HG03432 (cell line): ENCODE results near the gene RUFY1.
"Not testable (repeated sequence)": the region's sequence is repeated elsewhere in the genome, so short reads cannot be mapped to it uniquely, and the experiment has no call there.

Experiments
- ATAC-seq: cut with Tn5 transposase; IDR thresholded peaks from one replicate; pipeline ENCODE4 v1.9.1; 2021; ENCODE audit warnings: mild to moderate bottlenecking, moderate library complexity; ENCODE audit not compliant: unreplicated experiment

RUFY1 gene

DNA sequence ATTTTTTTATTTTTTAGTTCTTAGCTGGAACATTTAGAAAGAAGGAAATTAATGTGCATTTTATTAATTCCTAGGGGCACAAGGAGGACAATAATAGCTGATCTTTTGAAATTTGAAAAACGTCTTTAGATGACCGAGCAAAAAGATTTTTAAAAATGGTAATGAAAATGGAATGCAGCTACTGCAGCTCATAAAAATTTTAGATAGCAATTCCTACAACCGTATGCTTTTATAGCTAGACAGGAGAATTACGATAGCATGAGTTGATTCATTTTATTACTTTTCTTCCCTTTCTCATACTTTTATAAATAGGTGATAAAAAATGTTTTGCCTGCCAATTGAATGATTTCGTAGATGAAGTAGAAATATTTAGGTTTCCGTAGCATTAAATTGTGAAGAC lies 13.7 kb upstream of the RUFY1 start:
- ATAC-seq, result no peak

DNA sequence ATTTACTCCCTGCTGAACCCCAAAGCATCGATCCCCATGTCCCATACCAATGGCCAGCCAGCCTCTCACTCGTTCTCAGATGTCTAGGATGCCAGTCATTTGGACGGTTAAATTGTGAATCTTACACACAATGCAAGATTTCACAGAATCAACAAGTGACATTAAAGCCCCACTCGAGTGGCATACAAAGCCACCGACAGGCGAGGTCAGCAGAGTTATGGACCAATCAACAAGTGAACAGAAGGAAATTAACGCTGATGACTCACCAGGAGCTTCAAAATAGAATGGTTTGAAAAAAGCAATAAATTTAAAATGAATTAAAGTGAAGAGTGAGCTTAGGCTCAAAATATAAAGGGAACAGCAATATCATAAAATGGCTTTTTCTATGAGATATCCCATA lies 8.2 kb upstream of the RUFY1 start:
- ATAC-seq, result no peak

DNA sequence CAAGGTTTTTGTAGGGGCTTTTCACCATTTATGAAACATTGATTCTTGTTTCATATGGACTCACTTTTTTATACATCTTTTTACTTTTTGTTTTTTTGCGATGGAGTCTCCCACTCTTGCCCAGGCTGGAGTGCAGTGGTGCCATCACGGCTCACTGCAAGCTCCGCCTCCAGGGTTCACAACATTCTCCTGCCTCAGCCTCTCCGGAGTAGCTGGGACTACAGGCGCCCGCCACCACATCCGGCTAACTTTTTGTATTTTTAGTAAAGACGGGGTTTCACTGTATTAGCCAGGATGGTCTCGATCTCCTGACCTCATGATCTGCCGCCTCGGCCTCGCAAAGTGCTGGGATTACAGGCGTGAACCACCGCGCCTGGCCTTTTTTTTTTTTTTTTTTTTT lies 7.1 kb upstream of the RUFY1 start:
- ATAC-seq, result not testable (repeated sequence)

DNA sequence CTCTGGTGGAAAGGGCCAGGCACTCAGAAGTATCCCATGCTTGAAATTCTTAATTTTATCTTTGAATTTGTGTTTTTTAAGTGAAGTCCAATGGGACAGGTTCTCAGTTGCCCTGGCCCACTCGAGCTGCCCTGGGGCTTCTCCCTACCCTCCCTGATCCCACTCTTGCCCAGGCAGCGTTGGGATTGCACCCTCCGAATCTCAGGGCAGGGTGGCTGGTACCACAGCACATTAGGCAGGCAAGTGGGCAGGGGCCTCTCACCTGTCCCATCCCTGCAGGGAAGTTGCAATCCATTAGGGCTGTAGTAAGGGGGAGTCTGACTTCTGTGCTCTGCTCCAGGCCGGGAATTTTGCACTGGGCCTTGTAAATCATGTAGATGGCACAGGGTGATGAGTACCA lies 2.7 kb downstream of the RUFY1 start:
- ATAC-seq, result no peak

DNA sequence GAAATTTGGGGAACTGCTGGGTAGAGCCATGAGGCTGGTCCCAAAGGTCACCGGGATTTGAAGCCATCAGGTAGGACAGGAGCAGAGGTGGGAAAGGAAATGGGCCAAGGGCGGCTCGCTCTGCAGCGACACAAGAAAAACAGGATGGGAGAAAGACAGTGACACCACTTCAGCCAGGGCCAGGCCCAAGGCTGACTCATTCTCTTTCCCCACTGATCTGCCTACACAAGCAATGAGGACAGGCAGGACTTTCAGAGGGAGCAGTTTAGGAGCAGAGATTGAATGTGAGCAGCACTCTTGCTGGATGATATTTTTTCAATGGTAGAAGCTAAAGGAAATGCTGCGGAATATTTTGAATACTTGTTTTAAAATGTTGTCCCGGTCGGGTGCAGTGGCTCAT lies 3.5 kb downstream of the RUFY1 start:
- no peak for ATAC-seq

DNA sequence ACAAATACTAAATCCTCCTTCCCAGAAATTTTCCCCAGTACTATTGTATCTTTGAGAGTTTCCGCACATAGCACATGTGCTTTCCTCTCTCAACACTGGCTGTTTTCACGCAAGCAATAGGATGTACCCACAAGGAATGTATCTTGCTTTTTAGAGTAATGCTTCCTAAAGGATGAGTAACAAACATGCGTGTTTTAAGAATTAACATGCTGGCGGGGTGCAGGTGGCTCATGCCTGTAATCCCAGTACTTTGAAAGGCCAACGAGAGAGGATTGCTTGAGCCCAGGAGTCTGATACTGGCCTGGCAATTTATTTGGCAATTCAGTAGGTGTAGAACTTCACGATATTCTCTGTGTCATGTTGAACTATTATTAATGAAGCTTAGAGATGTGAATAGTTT lies 4.6 kb downstream of the RUFY1 start:
- no peak for ATAC-seq

DNA sequence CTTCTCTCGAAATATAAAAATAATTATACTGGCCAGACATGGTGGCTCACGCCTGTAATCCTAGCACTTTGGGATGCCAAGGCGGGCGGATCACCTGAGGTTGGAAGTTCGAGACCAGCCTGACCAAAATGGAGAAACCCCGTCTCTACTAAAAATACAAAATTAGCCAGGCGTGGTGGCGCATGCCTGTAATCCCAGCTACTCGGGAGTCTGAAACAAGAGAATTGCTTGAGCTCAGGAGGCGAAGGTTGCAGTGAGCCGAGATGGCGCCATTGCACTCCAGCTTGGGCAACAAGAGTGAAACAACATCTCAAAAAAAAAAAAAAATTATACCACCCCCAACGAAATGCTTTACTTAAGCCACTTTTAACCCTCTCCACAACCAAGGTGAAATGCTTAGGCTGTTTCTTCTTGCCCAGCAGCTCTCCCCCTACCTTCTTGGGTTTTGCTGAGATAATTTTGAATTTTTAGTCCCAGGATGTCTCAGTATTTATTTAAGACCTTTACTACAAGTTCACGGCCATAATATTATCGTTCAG lies 8.0 kb downstream of the RUFY1 start:
- ATAC-seq, result not testable (repeated sequence)

DNA sequence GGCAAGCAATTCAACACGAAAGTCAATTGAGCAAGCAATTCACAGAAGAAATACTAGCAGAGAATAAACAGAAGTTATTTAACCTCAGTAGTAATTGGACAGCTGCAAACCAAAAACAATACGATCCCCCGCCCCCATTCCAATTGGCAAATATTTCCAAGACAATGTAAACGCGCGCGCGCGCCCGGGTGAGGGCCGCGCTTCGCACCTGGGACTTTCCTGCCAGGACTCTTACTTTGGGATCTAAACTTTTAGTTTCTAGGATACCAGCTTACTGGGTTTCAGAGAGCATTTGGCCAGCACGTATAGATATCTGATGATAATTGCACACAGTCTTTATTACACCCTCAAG lies 8.6 kb downstream of the RUFY1 start:
- peak; percentile 1 for ATAC-seq

DNA sequence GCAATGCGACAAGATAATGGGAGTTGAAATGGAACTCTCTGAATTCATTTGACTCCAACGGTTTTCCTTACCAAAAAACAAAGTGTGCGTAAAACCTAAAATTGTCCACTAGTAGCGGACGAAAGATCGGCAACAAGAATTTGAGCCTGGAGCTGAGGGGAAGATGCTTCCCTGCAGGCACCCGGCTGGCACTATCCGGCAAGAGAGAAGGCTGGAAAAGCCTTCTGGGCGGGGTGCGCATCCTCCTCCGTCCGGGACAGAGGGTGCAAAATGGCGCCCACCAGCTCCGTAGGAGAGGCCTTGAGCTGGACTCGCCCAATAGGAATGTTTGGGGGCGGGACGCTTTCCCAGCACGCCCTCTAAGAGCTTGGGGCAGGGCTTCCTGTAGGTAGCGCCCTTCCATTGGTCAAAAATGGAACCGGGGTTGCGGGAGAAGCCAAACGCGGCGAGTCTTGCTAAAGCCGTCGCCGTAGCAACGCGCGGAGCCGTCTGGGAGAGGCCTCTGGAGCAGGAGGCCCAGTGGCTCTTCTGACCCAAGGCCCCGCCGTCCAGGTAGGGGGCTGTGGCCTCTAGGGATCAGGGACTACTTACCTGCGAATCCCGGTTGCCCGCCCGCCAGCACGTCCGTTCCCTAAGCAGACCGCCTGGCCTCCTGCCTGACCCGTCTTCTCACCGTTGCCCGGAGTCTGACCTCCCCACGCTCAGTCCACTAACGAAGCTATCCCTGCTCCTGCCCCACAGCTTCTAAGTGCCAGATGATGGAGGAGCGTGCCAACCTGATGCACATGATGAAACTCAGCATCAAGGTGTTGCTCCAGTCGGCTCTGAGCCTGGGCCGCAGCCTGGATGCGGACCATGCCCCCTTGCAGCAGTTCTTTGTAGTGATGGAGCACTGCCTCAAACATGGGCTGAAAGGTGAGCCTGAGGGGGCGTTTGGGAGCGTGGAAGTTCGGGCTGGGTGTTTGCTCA lies 9.2 kb downstream of the RUFY1 start:
- ATAC-seq, result peak; percentile 99

DNA sequence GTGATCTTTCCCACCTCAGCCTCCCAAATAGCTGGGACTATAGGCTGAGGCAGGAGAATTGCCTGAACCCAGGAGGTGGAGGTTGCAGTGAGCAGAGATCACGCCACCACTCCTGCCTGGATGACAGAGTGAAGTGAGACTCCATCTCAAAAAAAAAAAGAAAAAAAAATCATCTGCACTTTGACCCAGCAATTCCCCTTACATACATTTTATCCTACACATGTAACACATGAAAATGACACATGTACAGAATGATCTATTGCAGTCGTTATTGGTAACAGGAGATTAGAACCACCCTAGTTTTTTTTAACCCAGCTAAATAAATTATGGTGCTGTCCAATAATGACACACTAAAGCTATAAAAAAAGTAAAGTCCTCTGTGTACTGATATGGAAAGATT lies 14.2 kb downstream of the RUFY1 start:
- ATAC-seq, result no peak

DNA sequence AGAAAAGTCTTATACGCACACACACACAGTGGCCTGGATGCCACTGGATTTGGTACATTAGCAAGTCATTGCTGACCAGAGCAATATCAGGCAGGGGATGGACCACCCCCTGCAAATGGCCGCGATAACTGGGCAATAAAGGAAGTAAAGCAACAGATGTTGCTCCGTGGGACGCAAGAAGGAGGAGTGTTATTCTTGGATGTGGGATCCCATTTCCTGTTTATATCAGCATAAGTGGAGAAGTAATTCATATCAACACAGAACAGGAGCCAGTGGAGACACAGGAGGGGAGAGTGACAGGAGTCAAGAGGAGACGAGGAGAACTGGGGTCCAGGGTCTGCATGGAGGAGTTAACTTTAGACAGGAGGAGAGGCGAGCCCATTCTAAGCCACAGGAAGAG lies 18.4 kb downstream of the RUFY1 start:
- no peak for ATAC-seq

DNA sequence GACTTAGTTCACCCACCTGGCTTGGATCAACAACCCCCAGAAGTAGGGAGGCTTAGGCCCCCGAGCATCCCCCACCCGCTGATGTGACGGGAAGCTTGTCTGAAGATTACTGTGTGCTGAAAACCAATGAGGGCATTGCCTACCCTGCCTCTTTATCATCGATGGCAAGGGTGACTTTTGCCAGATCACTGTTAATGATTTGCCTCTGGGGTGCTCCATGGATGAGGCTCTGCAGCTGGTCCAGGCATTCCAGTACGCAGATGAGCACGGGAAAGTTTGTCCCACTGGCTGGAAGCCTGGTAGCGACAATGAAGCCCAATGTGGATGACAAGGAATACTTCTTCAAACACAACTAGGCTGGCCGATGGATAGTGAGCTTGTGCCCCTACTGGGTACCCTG lies 22.0 kb downstream of the RUFY1 start:
- no peak for ATAC-seq

DNA sequence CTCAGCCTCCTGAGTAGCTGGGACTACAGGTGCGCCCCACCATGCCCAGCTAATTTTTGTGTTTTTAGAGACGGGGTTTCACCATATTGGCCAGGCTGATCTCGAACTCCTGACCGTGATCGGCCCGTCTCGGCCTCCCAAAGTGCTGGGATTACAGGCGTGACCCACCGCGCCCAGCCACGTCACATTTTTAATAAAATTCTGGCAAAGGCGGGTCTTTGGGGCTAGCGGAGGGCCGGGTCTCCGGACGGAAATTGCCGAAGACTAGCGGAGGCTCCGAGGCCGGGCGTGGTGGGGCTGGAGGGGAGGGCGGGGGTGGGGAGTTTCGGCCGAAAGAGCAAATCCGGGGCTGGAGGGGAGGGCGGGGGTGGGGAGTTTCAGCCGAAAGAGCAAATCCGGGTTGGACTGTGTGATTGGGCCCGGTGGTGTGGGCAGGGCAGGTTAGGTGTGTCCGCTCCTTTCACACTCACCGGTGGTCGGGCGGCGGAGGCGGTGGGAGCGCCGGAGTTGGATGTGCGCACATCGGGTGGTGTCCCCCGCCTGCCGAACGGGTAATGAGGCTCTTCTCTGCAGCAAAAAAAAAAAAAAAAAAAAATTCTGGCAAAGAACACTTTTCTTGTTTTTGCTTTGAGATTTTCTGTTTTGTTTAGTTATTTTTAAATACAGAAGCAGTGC lies 27.1 kb downstream of the RUFY1 start:
- ATAC-seq, result no peak

DNA sequence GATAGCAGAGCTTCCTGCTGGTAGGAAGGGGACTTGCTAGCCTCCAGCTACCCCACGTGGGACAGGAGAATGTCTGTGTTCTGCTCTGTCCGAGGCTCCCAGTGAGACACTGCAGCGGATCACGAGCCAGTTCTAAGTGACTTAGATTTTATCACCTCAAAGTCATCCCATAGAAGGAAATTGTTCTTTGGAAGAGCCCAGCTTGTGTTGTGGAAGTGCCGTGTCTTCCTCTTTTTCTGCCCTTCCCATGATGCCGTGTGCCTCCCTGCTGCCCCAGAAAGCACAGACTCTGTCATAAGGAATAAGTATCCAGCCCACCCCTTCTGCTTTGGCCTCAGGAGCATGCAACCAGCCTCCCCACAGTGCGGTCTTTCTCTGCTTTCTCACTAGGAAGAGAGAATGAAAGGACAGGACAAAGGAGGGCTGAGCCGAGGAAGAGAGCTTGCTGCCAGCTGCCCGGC lies 35.6 kb downstream of the RUFY1 start:
- ATAC-seq, result no peak

DNA sequence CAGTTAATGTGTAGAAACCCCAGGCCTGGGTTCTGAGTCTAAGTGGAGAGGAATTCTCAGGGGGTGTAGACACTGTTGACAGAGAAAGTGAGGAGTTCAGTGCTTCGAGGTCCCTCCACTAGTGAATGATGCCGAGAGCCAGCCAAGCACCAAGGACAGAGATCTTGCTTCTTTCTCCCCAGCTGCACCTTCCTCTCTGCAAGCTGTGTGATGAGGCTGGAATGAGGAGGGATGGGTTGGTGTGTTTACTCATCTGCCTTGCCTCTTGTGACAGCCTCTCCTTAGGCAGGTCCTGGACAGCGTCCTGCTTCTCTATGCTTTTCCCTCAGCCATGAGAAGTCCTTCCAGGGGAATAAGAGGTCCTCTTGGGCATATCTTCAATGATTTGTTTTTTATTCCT lies 37.8 kb downstream of the RUFY1 start:
- no peak for ATAC-seq

DNA sequence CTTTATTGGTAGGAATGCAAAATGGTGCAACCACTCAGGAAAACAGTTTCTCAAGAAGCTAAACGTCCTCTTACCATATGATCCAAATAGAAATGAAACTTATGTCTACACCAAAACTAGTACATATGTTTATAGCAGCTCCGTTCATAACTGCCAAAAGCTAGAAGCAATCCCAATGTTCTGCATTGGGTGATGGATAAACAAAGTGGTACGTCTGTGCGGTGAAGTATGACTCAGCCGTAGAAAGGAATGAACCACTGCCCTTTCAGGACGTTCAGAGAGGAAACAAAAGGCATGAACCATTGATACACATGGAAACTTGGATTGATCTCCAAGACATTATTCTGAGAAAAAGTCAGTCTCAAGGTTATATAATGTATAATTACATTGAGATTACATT lies 45.6 kb downstream of the RUFY1 start:
- ATAC-seq, result no peak

DNA sequence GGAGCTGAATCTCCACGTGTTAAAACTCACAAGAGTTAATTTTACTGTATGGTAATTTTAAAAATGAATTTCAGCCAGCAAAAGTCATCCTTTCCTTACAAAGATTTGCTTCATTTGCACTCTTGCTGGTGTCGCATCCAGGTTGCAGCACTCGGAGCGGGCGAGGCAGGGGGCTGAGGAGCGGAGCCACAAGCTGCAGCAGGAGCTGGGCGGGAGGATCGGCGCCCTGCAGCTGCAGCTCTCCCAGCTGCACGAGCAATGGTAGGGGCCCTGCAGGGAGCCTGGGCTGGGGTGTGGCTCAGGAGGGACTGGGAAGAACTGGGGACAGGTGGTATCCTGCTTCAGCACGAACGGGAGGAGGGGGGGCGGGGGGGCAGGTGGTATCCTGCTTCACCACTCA lies 46.1 kb downstream of the RUFY1 start:
- ATAC-seq, result no peak

DNA sequence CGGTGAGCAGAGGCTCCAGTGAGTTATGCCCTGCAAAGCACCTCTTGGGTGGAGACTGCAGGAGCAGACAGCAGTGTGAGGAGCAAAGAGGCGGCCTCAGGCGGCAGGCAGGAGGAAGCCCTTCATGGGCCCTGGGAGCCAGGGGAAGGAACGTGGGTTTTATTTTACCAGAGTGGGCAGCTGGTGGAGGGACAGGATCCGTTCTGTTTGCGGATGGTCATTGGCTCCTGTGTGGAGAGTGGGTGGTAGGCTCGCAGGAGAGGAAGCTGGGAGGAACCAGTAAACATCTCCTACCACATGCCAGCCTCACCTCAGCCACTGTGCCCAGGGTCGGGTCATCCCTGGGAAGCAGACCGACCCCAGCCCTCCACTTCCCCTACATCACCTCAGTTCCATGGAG lies 48.7 kb downstream of the RUFY1 start:
- no peak for ATAC-seq

DNA sequence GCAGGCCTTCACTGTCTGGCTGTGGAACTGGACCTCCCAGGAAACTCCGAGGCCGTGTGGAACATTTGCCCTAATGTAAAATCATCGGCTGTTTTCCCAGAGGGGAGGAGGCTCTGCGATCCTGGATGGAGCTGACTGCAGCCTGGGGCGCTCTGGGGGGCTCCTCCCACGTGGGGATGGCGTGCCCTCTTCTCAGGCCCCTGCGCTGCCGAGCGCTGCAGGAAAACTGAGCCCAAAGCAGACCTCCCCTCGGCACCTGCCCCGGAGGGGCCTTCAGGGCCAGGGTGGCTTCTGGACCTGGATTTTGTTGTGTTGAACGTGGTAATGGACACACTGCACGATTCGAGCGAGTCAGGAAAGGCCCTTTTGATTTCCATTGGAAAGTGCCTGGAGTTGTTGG lies 49.2 kb downstream of the RUFY1 start:
- ATAC-seq, result no peak

DNA sequence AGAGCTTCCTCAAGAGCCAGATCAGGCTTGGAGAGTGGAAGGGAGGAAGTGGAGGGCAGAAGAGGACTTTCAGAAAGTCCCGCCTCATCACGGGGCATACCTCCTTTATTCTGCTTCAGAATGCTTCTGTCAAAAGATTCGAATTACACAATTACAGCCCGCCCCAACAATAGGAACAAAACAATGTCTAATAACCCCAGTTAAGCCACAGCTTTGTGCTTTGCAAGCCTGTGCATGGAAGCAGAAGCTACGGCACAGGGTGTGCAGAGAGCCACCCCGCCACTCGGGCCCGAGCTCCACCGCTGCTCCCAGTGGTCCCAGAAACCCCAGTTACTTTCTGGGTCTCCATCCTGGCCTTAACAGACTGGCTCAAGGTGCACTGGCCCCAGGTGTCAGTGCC lies 49.6 kb downstream of the RUFY1 start:
- ATAC-seq, result no peak

DNA sequence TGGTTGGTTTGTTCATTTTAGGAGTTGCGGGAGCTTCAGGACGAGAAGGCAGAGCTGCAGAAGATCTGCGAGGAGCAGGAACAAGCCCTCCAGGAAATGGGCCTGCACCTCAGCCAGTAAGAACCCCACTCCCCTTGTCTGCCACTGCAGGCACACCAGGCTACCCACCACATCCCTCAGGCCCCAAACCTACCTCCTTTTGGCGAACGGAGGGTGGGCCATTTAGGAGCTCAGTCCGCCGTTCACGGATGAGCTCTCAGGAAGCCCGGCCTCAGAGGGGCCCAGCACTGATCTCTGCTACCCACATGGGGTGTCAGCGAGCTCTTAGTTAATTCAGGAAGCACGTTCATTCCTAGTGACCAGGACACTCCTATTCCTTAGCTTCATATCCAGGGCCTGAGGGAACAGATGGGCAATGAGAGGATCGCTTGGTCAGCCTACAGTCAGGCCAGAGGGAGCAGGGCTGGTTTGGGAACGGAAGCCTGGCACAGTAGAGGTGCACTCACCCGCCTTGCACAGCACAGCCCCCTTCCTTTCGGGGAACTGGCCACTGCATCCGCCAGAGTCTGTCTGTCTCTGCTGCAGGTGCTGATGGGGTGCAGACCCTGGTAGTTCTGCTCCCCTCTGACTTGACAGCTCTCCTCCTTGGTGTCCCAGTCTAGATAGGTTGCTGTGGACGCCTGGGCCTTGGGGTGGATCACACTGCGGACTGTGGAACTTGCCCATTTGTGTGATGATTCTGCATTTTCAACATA lies 51.7 kb downstream of the RUFY1 start:
- no peak for ATAC-seq
